ENCODE results near the gene GPR148.
"Not testable (repeated sequence)": the region's sequence is repeated elsewhere in the genome, so short reads cannot be mapped to it uniquely, and the experiment has no call there.

The GPR148 gene

GRCh38 chr2:130728549-130729316, at the start of gene GPR148:
Gene GPR148, plus strand, starts transcription at chr2:130729070. Its CDS starts 82 bp downstream, at chr2:130729152.
- DNase-seq, result no peak

GRCh38 chr2:130692041-130692770, 36.7 kb upstream of the GPR148 start:
- DNase-seq, result not testable (repeated sequence)

- peak; percentile 36 for DNase-seq
Measured at GRCh38 chr2:130693474-130693873, 35.4 kb upstream of the GPR148 start.

- DNase-seq, result not testable (repeated sequence)
Measured at GRCh38 chr2:130703250-130703649, 25.6 kb upstream of the GPR148 start.

- DNase-seq, result not testable (repeated sequence)
Measured at GRCh38 chr2:130714795-130715194, 14.1 kb upstream of the GPR148 start.

GRCh38 chr2:130720036-130720435, 8.8 kb upstream of the GPR148 start:
- DNase-seq, result no peak

GRCh38 chr2:130720528-130720927, 8.3 kb upstream of the GPR148 start:
- no peak for DNase-seq

- no peak for DNase-seq
Measured at GRCh38 chr2:130724455-130724854, 4.4 kb upstream of the GPR148 start.

GRCh38 chr2:130726614-130727180, 2.2 kb upstream of the GPR148 start:
- no peak for DNase-seq

GRCh38 chr2:130727286-130727924, 1.5 kb upstream of the GPR148 start:
- peak; percentile 91 for DNase-seq

GRCh38 chr2:130728007-130728454, 839 bp upstream of the GPR148 start:
- DNase-seq, result peak; percentile 77

GRCh38 chr2:130729322-130730299, 741 bp downstream of the GPR148 start:
- no peak for DNase-seq

GRCh38 chr2:130732257-130732656, 3.4 kb downstream of the GPR148 start:
- not testable (repeated sequence) for DNase-seq

- DNase-seq, result no peak
Measured at GRCh38 chr2:130735200-130735599, 6.3 kb downstream of the GPR148 start.

GRCh38 chr2:130736487-130736886, 7.6 kb downstream of the GPR148 start:
- DNase-seq, result no peak

- DNase-seq, result no peak
Measured at GRCh38 chr2:130737592-130737991, 8.7 kb downstream of the GPR148 start.

GRCh38 chr2:130740671-130741070, 11.8 kb downstream of the GPR148 start:
- no peak for DNase-seq

- no peak for DNase-seq
Measured at GRCh38 chr2:130743278-130743677, 14.4 kb downstream of the GPR148 start.

- no peak for DNase-seq
Measured at GRCh38 chr2:130744287-130745117, 15.6 kb downstream of the GPR148 start.

GRCh38 chr2:130749078-130749477, 20.2 kb downstream of the GPR148 start:
- DNase-seq, result no peak

GRCh38 chr2:130749641-130750040, 20.8 kb downstream of the GPR148 start:
- no peak for DNase-seq

Measured in hematopoietic multipotent progenitor cell treated with erythropoietin and hydrocortisone succinate and interleukin-3 and kit ligand, for 6 days (in vitro differentiated cells).